Measurements from ENCODE around the gene PTPRM.

The PTPRM gene

DNA sequence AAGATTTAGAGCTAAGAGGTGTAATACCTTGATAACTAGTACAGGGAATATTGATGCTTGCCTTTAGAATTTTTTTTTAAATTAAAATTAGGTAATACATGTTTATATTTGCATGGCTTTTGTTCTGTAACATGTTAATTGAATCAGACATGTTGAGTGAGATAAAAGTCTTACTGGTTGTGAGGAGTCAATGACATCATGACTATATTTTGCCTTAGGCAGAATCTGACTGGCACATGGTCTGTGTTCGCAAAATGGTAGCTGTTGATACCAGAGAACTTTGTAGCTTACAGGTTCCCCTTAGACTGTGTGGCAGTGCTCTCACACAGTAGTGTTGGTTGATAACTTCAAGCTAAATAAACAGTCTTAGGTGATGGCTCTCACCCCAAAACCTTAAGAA is 199.7 kb downstream of the PTPRM start:
- no peak for DNase-seq (ENCODE audit: low read depth, low spot score)
- H3K4me3 ChIP-seq (ENCODE audit: low read length) = no peak overlapping the region

DNA sequence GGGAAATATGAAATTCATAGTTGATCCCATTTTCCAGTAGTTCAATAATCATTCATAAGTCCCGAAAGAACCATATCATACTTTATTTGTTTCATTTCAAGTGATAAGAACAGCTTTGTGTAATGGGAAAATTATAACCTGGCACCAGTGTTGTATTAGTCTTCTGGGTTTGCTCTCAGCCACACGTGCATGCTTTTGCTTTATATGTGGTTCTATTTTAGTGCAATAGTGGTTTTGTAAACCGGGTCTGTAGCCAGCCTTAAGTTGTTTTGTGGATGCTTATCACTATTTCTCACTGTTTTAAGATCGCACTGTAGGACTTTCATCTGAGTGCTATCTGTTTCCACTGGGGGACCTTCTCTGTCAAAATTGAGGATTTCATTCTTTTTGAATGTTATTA is 203.8 kb downstream of the PTPRM start:
- DNase-seq (ENCODE audit: low read depth, low spot score) = peak; percentile 69
- H3K4me3 ChIP-seq (ENCODE audit: low read length) = no peak overlapping the region

DNA sequence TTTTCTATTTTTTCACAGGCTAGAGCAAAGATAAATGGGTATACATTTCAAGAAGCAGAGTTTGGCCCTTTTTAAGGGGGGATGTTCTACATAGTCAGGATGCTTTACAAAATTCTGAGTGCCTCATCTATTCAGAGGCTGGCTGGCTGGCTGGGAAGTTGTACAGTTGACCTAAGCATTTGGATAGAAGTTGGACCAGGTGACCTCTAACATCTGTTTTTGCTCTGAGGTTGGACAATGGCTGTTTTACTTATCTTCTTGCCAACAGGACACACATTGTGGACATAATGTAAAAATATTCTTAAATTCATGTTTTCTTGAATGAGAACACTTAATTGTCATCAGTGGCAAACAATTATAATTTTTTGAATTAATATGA is 205.4 kb downstream of the PTPRM start:
- no peak for DNase-seq (ENCODE audit: low read depth, low spot score)
- no peak overlapping the region for H3K4me3 ChIP-seq (ENCODE audit: low read length)

DNA sequence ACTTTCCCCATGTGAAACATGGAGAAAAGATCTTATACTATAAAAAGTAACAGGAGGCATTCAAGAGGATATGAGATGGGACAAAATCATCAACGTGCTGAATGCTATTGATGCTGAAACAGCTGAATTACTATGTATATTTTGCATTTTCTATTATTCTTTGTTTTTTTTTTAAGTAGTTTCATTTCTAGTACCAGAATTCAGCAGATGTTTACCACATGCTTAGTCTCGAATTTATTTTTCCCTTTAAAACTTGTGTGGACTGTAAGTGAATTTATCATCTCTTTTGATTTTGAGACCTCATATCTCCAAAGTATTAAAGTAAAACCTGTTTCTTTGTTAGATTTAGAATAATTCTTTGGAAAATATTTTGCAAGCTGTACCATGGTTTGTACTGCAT is 205.8 kb downstream of the PTPRM start:
- no peak overlapping the region for H3K4me3 ChIP-seq (ENCODE audit: low read length)
- DNase-seq (ENCODE audit: low read depth, low spot score) = no peak

DNA sequence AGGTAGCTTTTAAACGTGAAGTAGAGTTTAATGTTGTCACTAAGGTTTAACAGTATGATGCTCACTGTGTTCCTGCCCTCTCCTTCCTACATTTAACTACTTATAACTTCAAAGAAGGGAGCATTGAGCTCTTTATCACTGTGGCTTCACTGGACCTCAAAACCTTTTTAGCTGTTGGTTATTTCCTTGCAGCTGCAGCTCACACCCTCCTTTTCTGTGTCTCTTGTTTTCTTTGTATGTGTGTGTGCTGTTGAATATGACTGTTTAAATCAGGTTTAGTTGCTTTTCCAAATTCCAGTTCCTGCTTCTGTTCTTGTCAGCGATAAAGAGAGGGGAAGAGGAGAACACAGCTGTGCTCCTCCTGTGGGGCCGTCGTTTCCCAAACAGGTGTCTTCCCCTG is 208.0 kb downstream of the PTPRM start:
- DNase-seq (ENCODE audit: low read depth, low spot score) = peak; percentile 61
- H3K4me3 ChIP-seq (ENCODE audit: low read length) = no peak overlapping the region; the same call in 1 of the 2 replicates

DNA sequence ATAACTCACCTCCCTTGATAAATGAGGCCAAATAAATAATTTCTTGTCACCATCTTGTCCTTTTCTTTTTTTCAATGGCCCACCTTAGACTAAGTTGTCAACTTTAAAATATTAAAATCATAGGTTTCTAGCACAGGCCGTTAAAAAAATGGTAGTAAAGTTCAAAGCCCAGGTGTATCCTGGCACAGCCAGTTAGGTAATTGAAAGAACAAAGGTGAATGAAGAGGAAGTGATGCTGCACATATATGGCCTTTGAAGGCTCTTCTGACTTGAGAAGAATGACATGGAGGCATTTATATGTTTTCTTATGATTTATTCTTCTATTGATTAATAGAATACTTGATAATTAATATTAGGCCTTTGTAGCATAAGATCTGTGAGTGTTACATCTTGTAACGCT is 208.7 kb downstream of the PTPRM start:
- peak; percentile 50 for DNase-seq (ENCODE audit: low read depth, low spot score)
- H3K4me3 ChIP-seq (ENCODE audit: low read length) = no peak overlapping the region

DNA sequence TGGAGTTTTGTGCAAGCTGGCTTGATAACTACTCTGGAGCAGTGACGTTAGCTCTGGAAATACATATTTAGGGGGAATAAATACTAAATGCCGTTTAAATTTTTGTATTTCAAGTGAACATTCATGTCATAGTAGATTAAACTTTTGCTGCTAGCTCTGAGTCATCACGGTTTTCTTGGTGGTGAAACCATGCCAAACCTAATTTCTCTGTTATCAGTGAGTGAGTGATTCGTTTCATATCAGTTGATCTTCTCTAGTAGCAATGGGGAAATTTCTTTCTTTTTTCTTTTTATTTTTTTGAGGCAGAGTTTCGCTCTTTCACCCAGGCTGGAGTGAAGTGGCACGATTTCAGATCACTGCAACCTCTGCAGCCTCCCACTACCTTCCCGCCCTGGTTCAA is 211.1 kb downstream of the PTPRM start:
- no peak for DNase-seq (ENCODE audit: low read depth, low spot score)
- no peak overlapping the region for H3K4me3 ChIP-seq (ENCODE audit: low read length)

DNA sequence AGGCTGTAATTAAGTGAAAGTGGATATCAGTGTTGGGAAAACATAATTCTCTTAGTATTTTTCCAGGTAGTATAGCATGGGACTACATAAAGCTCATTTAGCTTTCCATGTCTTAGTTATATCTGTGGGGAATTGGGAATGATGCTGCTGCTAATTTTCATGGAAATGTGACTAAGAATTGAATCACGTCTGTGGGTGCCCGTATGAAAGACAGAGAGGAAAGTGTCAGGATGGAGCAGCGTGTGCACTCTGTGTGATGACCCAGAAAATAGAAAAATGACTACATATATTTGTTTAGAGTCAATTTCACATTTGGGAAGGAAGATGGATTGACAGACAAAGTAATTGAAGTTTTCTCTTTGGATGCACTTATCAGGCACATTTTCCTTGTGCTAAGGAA is 212.1 kb downstream of the PTPRM start:
- DNase-seq (ENCODE audit: low read depth, low spot score) = no peak

DNA sequence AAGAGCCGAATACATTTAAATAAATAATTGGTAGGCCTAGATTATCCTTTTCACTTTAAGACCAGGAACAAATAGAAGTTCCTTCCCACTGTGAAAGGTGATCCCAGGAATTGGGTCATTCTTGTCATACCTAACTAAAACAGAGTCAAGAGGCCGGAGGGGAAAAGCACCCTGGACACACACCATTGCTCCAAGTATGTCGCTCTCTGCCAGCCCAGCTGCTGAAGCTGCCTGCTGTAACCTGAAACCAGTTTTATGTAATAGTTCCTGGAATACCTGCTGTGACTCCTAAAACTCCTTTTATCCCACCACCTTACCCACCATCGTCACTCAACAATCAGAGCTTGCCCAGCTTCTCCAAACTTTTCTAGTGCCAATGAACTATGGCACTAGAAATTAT is 217.1 kb downstream of the PTPRM start:
- DNase-seq (ENCODE audit: low read depth, low spot score) = no peak
- no peak overlapping the region for H3K4me3 ChIP-seq (ENCODE audit: low read length)

More for the DNA sequence above, 212.1 kb downstream of the PTPRM start:
- H3K4me3 ChIP-seq (ENCODE audit: low read length) = no peak overlapping the region

DNA sequence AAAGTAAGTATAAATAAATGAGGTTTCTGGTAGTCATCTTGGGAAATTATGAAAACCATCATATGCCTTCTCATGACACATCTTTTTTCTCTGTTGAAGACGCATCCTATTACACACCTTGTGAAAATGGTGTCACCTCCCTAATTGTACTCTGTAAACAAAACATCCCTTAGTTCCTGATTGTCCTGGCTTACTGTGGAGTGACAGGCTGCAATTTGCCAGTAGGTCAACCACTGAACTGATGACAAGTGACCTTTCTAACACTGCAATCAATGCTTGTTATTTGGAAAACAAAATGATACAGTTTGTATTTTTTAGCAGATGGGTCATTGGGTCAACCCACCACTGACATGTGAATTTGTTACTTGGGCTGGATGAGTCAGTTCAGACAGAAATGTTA is 219.5 kb downstream of the PTPRM start:
- H3K4me3 ChIP-seq (ENCODE audit: low read length) = no peak overlapping the region
- no peak for DNase-seq (ENCODE audit: low read depth, low spot score)

DNA sequence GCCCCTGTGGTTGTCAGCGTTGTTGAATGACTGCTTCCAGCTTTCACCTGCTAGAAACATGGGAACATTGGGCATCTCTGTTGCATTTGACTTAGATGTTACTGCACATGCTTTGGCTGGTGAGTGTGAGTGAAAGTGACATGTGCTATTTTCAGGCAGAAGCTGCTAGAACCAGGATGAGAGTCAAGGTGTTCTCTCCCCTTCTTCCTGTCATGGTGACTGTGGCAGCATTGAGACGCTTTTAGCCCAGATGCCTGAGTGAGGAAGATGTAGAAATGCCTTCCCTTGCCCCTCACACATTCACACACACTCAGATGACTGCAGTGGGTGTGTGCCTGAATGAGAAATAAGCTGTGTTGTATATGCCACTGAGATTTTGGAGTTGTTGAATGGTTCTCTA is 220.2 kb downstream of the PTPRM start:
- no peak for DNase-seq (ENCODE audit: low read depth, low spot score)
- no peak overlapping the region for H3K4me3 ChIP-seq (ENCODE audit: low read length)

DNA sequence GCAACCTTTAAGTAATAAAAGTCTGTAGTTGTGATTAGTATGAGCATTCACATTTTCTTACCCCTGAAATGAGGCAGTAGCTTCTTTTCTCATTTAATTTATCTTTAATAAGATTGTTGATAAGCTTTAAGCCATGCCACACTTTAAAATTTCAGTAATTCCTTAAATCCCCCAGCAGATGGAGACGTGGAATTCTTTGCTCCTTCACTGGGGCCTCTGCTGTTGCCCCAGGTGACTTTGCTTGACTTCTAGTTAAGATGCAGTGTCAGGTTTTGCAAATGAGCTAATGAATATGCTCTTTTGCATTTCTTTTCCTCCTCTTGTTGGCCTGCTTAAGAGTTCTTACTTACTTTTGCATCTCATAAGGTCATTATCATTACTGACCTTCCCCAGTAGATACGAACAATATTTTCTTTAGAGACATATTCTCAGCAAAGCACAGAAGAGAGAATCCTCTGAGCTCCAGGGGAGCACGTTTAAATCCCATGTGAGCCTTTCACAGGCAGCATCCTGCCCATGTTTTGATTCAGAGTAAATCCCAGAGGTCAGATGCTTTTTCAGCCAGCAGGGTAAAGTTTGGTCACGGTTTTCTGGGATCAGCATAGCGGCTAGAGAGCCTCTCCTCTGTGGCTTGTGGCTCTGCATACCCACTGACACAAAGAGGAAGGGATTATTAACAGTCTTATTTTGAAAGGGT is 222.9 kb downstream of the PTPRM start:
- no peak for DNase-seq (ENCODE audit: low read depth, low spot score)
- no peak overlapping the region for H3K4me3 ChIP-seq (ENCODE audit: low read length)

DNA sequence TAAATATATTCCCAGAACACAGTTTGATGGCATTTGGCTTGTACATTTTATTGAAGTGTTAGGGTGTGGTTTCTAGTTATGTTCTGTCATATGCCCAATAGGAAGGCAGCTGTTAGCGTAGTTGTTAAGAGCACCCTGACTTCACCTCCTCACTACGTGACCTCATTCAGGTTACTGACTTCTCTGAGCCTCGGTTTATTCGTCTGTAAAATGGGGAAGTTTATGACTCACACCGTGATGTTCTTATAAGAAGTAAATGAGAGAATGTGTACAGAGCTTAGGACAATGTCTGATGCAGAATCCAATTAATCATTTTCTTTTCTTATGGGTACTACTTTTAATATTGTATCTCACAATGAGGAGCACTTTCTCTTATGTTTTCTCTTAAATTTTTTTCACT is 226.0 kb downstream of the PTPRM start:
- no peak for DNase-seq (ENCODE audit: low read depth, low spot score)
- no peak overlapping the region for H3K4me3 ChIP-seq (ENCODE audit: low read length)

DNA sequence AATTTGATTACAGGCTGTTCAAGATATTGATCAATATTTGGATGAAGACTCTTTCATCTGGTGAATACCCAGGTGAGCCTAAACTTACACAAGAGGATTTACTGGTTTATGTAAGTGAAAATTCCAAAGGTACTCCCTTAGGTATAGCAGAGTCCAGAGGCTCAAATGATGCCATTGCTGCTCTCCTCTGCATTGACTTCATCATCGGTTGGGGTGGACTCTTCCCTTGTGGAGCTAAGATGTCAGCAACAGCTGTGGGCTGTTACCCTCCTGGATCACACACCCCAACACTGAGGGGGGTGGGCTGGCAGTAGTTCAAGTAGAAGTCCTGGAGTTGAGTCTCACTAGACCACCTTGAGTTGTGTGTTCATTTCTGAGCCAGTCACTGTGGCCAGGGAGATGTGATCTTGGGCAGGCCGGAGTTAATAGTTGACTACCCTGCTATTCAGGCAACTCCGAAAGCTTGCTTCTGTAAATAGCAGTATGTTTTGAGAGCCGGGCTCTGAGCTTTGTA is 236.9 kb downstream of the PTPRM start:
- H3K4me3 ChIP-seq (ENCODE audit: low read length) = no peak overlapping the region
- no peak for DNase-seq (ENCODE audit: low read depth, low spot score)

DNA sequence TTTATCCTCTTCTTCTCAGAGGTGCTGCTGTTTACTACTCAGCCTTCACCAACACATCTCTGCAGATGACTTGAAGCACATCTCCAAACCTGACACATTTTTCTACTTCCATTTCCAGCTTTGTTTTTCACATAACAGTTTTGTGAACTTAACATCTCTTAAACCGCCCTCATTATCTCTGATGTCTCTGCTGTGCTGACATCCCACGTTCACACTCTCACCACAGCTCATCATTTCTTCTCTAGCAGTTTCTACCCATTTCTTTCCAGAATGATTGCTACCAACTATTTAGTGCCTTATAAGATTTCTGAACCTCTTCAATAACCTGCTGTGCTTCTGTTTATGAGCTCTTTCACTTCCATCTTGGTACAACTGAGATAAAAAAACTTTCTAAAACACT is 238.0 kb downstream of the PTPRM start:
- no peak for DNase-seq (ENCODE audit: low read depth, low spot score)

DNA sequence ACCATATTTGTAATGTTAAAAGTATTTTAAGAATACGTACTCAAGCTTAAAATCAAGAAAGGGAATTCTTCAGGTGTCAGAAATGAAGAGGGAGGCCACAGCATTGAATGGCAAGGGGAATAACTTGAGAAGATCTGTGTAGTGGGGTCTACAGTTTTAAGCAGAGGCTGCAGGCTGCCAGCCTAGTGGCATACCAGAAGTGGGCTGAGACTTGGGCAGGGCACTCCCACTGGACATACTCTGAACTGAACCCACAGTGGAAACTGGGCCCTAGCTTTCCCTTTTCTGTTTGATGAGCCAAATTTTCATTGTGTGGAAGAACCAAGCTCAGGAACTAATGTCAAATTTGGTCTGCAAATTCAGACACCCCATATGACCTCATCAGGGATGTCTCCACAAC is 238.8 kb downstream of the PTPRM start:
- H3K4me3 ChIP-seq (ENCODE audit: low read length) = no peak overlapping the region

More for the DNA sequence above, 238.0 kb downstream of the PTPRM start:
- H3K4me3 ChIP-seq (ENCODE audit: low read length) = no peak overlapping the region

DNA sequence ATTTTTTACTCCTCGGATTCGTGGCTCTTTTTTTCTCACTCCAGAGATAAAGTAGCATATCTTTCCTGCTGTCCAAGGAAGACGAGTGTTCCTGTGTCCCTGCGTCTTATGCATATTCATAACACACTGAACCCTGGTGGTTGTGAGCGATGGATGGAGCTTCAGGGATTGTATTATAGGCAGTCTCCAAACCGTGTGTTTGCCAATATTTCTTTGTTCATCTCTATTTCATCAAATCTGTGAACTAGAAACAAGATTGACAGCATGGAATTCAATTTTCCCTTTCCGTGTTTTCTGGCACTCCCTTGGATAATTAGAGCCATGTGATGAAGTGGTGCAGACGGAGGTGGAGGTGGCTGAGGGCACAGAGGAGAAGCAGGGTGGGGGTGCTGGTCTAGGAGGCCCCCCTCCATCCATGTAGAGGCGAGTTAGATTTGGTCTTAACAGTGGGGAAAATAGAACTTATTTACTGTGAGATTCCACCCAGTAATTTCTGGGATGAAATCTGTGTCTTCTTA is 240.9 kb downstream of the PTPRM start:
- no peak for DNase-seq (ENCODE audit: low read depth, low spot score)

More for the DNA sequence above, 238.8 kb downstream of the PTPRM start:
- DNase-seq (ENCODE audit: low read depth, low spot score) = no peak

DNA sequence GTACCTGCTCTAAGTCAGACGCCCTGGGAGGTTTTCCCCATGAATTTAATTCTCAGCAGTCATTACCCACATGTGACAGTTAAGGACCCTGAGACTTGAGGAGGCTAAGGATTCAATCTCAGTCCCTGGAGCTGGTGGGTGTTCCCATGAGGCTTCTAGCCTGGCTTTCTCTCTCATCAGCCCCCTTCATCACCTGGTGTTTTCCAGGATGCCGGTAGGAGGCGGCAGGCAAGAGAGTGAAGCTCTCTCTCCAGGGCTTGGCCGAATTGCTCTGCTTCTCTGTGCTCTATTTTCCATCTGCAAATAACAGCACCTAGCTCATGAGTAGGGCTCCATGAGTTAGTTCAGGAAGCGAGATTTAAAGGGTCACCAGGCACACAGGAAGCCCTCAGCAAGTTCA is 241.9 kb downstream of the PTPRM start:
- H3K4me3 ChIP-seq (ENCODE audit: low read length) = no peak overlapping the region
- no peak for DNase-seq (ENCODE audit: low read depth, low spot score)

More for the DNA sequence above, 240.9 kb downstream of the PTPRM start:
- no peak overlapping the region for H3K4me3 ChIP-seq (ENCODE audit: low read length)

DNA sequence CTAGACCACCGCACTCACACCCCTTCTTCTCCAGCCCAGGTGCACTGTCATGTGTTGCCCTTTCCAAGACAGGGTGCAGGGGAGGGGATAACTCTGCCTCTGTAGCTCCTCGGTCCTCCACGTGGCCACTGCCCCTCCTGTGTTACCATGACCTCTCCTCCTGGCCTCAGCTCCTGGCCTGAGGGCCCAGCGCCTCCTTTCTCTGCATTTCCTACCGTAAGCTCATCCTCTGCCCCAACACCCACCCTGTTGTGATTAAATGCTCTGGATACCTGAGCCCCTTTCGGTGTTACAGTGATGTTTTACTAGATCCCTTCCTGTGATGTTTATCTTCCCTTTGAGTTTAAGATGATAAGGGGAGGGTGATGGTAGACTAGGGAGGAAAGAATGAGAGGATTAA is 242.3 kb downstream of the PTPRM start:
- no peak overlapping the region for H3K4me3 ChIP-seq (ENCODE audit: low read length)
- no peak for DNase-seq (ENCODE audit: low read depth, low spot score)

DNA sequence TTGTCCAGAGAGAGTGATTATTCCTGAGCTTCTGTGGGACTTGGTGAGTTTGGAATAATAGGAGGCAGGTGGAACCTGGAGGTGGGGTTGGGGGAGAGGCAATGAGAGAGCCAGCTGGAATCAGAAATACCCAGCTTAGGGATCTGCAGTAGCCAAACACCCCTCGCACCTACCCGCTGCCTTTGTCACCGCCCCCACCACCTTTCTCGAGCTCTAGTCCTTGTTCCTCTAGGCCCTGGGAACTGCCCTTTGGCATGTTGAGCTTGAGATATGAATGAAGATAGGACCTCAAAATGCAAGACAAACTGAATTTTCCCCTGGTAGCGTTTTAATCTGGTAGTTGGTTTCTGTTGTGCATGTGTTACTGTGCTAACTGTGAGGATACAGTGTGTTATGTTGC is 242.9 kb downstream of the PTPRM start:
- DNase-seq (ENCODE audit: low read depth, low spot score) = no peak
- H3K4me3 ChIP-seq (ENCODE audit: low read length) = no peak overlapping the region

DNA sequence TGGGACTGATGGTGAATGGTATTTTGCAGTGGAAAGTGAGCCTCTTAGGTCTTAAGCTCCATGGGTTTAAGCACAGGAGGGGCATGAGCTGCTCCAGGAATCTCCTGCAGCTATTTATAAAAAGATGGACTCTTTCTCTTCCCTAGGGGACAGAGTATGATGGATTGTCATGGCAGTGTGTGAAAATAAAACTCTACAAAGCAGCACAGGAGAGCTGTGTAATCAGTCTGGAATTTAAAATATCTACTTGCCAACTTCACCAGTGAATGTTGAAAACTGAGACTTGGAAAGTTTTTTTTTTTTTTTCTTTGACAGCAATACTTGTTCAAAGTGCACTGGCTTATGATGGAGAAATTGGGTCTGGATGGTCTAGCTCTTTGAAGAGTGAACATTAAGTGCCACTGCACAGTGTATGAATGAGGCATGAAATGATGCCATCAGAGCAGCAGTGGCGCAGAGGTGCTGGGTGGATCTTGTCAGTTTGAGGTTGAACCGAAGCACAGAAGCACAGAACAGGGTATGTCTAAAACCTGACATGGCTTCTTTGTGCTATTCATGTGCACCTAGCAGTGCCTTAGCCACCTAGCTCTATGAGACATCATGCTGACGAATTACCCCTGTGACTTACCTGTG is 245.4 kb downstream of the PTPRM start:
- no peak for DNase-seq (ENCODE audit: low read depth, low spot score)

More for the DNA sequence above, 245.4 kb downstream of the PTPRM start:
- H3K4me3 ChIP-seq (ENCODE audit: low read length) = no peak overlapping the region
